HepG2 (cell line): ENCODE results near the gene SS18L1. TPM values are rescaled to one million over a fixed set of nuclear protein-coding genes. Genes with fewer than 3 reads are reported as not detected.

Source experiments
- AHDC1 ChIP-seq: sonication (generic); formaldehyde crosslinking; IDR thresholded peaks from 2 replicates; pipeline ENCODE4 v1.5.1; 2020; ENCODE audit warnings: mild to moderate bottlenecking, missing genetic modification reagents, borderline replicate concordance
- BRF2 ChIP-seq: sonication (generic); formaldehyde crosslinking; IDR thresholded peaks from 2 replicates; pipeline ENCODE4 v1.8.1; 2022; ENCODE audit warnings: mild to moderate bottlenecking, missing genetic modification reagents
- ERF ChIP-seq: IDR thresholded peaks from 2 replicates; pipeline ENCODE4 v1.6.1; 2018; ENCODE audit warnings: missing biosample characterization, missing genetic modification reagents
- MTA3 ChIP-seq: sonication (generic); formaldehyde crosslinking; IDR thresholded peaks from 2 replicates; pipeline ENCODE4 v1.4.0; 2020; ENCODE audit warnings: missing genetic modification reagents
- REL ChIP-seq: sonication (generic); formaldehyde crosslinking; conservative IDR thresholded peaks from 2 replicates; pipeline ENCODE4 v1.8.0; 2022; ENCODE audit warnings: mild to moderate bottlenecking, missing genetic modification reagents, moderate library complexity
- REST ChIP-seq, 2 experiments: IDR thresholded peaks; 2 replicates each; pipeline ENCODE4 v1.6.1; 2011 to 2012; ENCODE audit warnings: low read length in 2 of 2, borderline replicate concordance in 1 of 2, low read depth in 1 of 2, mild to moderate bottlenecking in 1 of 2, moderate library complexity in 1 of 2
- SP4 ChIP-seq: sonication (generic); formaldehyde crosslinking; IDR thresholded peaks from 2 replicates; pipeline ENCODE4 v1.8.1; 2023; ENCODE audit warnings: mild to moderate bottlenecking, missing genetic modification reagents
- SP5 ChIP-seq: IDR thresholded peaks from 2 replicates; pipeline ENCODE4 v1.6.1; 2016; ENCODE audit warnings: low read depth, borderline replicate concordance
- TRAFD1 ChIP-seq: sonication (generic); formaldehyde crosslinking; IDR thresholded peaks from 2 replicates; pipeline ENCODE4 v1.5.1; 2020; ENCODE audit warnings: missing genetic modification reagents, mild to moderate bottlenecking, borderline replicate concordance
- U2AF1 ChIP-seq: fragments of 200-400 bp; formaldehyde crosslinking; optimal IDR thresholded peaks from 2 replicates; pipeline ENCODE3; 2017; ENCODE audit warnings: mild to moderate bottlenecking, low read depth, low read length
- ZNF232 ChIP-seq: sonication (generic); formaldehyde crosslinking; IDR thresholded peaks from 2 replicates; pipeline ENCODE4 v1.4.0; 2020; ENCODE audit warnings: missing genetic modification reagents, borderline replicate concordance
- ZNF274 ChIP-seq: sonication (generic); formaldehyde crosslinking; IDR thresholded peaks from 2 replicates; pipeline ENCODE4 v1.5.1; 2020; ENCODE audit warnings: mild to moderate bottlenecking, missing genetic modification reagents
- ZNF597 ChIP-seq: sonication (generic); formaldehyde crosslinking; IDR thresholded peaks from 2 replicates; pipeline ENCODE4 v1.5.0; 2020; ENCODE audit warnings: missing genetic modification reagents
- ZNF652 ChIP-seq: IDR thresholded peaks from 2 replicates; pipeline ENCODE4 v1.6.1; 2016; ENCODE audit warnings: low read depth, borderline replicate concordance
- polyA plus RNA-seq, 8 experiments: library from polyadenylated mRNA; depleted of rRNA in 3 of 8; stranded (reverse) in 7 of 8; unstranded in 1 of 8; fragments of >200 nt; fragmentation: Illumina TruSeq in 4 of 8; extraction: Trizol in 4 of 8; gene quantifications; 2 replicates each; pipeline versions ENCODE4 v1.2.1 to v1.2.3, GENCODE V29; 2011 to 2016; ENCODE audit warnings: low read depth in 4 of 8, missing spikeins in 1 of 8, mixed read lengths in 1 of 8; ENCODE audit not compliant: insufficient read depth in 1 of 8
- total RNA-seq, 5 experiments: library from RNA; depleted of rRNA; stranded (reverse); fragments of >200 nt; fragmentation: Illumina TruSeq; extraction: Trizol; gene quantifications; 2 replicates each; pipeline ENCODE4 v1.2.3, GENCODE V29; 2016; ENCODE audit warnings: low read depth in 1 of 5

Gene SS18L1
- total and polyA plus RNA-seq, 2 of the 13 experiments (the other 11 are each of a cell fraction or from before 2014, with no cell fraction given) = 17.8 to 27.6 TPM

- TF ChIP-seq AHDC1 (CRISPR knock-in tag) = no peak
- TF ChIP-seq ZNF232 = 0 out of 2 replicates have a peak, but pooled peaks have one; percentile 36
- no peak; the same call in 1 of the 2 replicates for TF ChIP-seq BRF2
- TF ChIP-seq REST (IDR thresholded peaks at IDR 0.05; ENCODE audit: borderline replicate concordance in 1 of 2, low read depth in 1 of 2, low read length in 2 of 2) = peak in 1 of 2 experiments; percentile 53; a peak in 2 of 4 replicates
- peak; percentile 64 for TF ChIP-seq REL (CRISPR knock-in tag)
- TF ChIP-seq MTA3 (CRISPR knock-in tag) = no peak
- TF ChIP-seq TRAFD1 (CRISPR knock-in tag) = no peak
- peak; percentile 61 for TF ChIP-seq ERF (CRISPR knock-in tag)
- TF ChIP-seq ZNF597 (CRISPR knock-in tag) = peak; percentile 64; the same call in 1 of the 2 replicates
- no peak; the same call in none of the 2 replicates for TF ChIP-seq ZNF274
- no peak for TF ChIP-seq SP5 (CRISPR knock-in tag)
- TF ChIP-seq SP4 (CRISPR knock-in tag) = peak; percentile 86
- no peak for TF ChIP-seq U2AF1
- TF ChIP-seq ZNF652 (CRISPR knock-in tag) = no peak
These were observed at the start of gene SS18L1, which contains the start of gene PSMA7 (continued) for GRCh38 chr20:62143081-62143956.
